Fibroblast of skin of scalp (primary cell): ENCODE measurements around the gene KANSL1.

Experiments
- DNase-seq: peaks from one replicate; pipeline ENCODE4 v3.0.0-alpha.2; 2013

KANSL1 gene

GRCh38 chr17:46166692-46167249, 26.5 kb downstream of the KANSL1 start:
- DNase-seq = no peak

- DNase-seq = no peak
Observed at GRCh38 chr17:46163929-46164594, 29.2 kb downstream of the KANSL1 start.

GRCh38 chr17:46163316-46163715, 29.9 kb downstream of the KANSL1 start:
- no peak for DNase-seq

- no peak for DNase-seq
Observed at GRCh38 chr17:46162866-46163265, 30.4 kb downstream of the KANSL1 start.

- DNase-seq = no peak
Observed at GRCh38 chr17:46160169-46160568, 33.1 kb downstream of the KANSL1 start.

GRCh38 chr17:46159686-46160085, 33.5 kb downstream of the KANSL1 start:
- peak; percentile 33 for DNase-seq

GRCh38 chr17:46158323-46159296, 34.6 kb downstream of the KANSL1 start:
- DNase-seq = peak; percentile 26

GRCh38 chr17:46157443-46158062, 35.7 kb downstream of the KANSL1 start:
- peak; percentile 92 for DNase-seq

- DNase-seq = peak; percentile 66
Observed at GRCh38 chr17:46154151-46154816, 38.9 kb downstream of the KANSL1 start.

- DNase-seq = no peak
Observed at GRCh38 chr17:46152423-46152822, 40.8 kb downstream of the KANSL1 start.

- DNase-seq = peak; percentile 45
Observed at GRCh38 chr17:46151762-46152161, 41.5 kb downstream of the KANSL1 start.

GRCh38 chr17:46150216-46150963, 42.8 kb downstream of the KANSL1 start:
- no peak for DNase-seq

- no peak for DNase-seq
Observed at GRCh38 chr17:46148247-46148646, 45.0 kb downstream of the KANSL1 start.

- no peak for DNase-seq
Observed at GRCh38 chr17:46147296-46147695, 45.9 kb downstream of the KANSL1 start.

GRCh38 chr17:46144246-46144645, 49.0 kb downstream of the KANSL1 start:
- DNase-seq = no peak

GRCh38 chr17:46143827-46144236, 49.4 kb downstream of the KANSL1 start:
- DNase-seq = no peak

- DNase-seq = no peak
Observed at GRCh38 chr17:46141645-46142044, 51.6 kb downstream of the KANSL1 start.

- no peak for DNase-seq
Observed at GRCh38 chr17:46140645-46141197, 52.5 kb downstream of the KANSL1 start.

- no peak for DNase-seq
Observed at GRCh38 chr17:46139432-46140210, 53.6 kb downstream of the KANSL1 start.

- DNase-seq = no peak
Observed at GRCh38 chr17:46138473-46138872, 54.8 kb downstream of the KANSL1 start.
